GM23338 (cell line): ENCODE measurements around the gene UBE2F. TPM values are rescaled to one million over a fixed set of nuclear protein-coding genes. Genes with fewer than 3 reads are reported as not detected.

Experiments used
- ATAC-seq: fragments of 200-7000 bp; cut with Tn5 transposase; 3 replicates; pipeline ENCODE4 v1.9.1; 2020
- DNase-seq: peaks from one replicate; pipeline ENCODE4 v3.0.0-alpha.2; 2015; ENCODE audit warnings: low spot score
- H2AFZ ChIP-seq: fragments of 200-600 bp; sonication (generic); 2 replicates; pipeline ENCODE4 v1.8.0; 2016; ENCODE audit warnings: antibody characterized with exemption, mild to moderate bottlenecking, moderate library complexity
- H3F3A ChIP-seq: fragments of 200-600 bp; sonication (generic); replicated peaks from 2 replicates; pipeline ENCODE4 v1.8.0; 2017; ENCODE audit warnings: antibody characterized with exemption, mixed run types, low read depth
- H3K27ac ChIP-seq: fragments of 200-600 bp; sonication (generic); 2 replicates; pipeline ENCODE4 v1.6.1; 2016; ENCODE audit warnings: low read depth
- H3K27me3 ChIP-seq: fragments of 200-600 bp; sonication (generic); 2 replicates; pipeline ENCODE4 v1.8.0; 2016; ENCODE audit warnings: mild to moderate bottlenecking, mixed run types, moderate library complexity; ENCODE audit not compliant: insufficient read depth
- H3K36me3 ChIP-seq: fragments of 200-600 bp; sonication (generic); 2 replicates; pipeline ENCODE4 v1.8.0; 2016; ENCODE audit warnings: mild to moderate bottlenecking; ENCODE audit not compliant: insufficient read depth
- H3K4me1 ChIP-seq: fragments of 200-600 bp; sonication (generic); 2 replicates; pipeline ENCODE4 v1.8.0; 2016; ENCODE audit warnings: mild to moderate bottlenecking, moderate library complexity; ENCODE audit not compliant: insufficient read depth
- H3K4me2 ChIP-seq: fragments of 200-600 bp; sonication (generic); 2 replicates; pipeline ENCODE4 v1.7.1; 2017; ENCODE audit warnings: mixed run types
- H3K4me3 ChIP-seq: fragments of 200-600 bp; sonication (generic); 2 replicates; pipeline ENCODE4 v1.6.1; 2016; ENCODE audit warnings: mixed run types
- H3K79me2 ChIP-seq: fragments of 200-600 bp; sonication (generic); replicated peaks from 2 replicates; pipeline ENCODE4 v1.8.0; 2017; ENCODE audit warnings: mild to moderate bottlenecking; ENCODE audit not compliant: insufficient read depth
- H3K9me2 ChIP-seq: fragments of 200-600 bp; sonication (generic); 2 replicates; pipeline ENCODE4 v1.8.0; 2017; ENCODE audit not compliant: insufficient read depth
- H4K20me1 ChIP-seq: fragments of 200-600 bp; sonication (generic); replicated peaks from 2 replicates; pipeline ENCODE4 v1.8.0; 2017; ENCODE audit warnings: mild to moderate bottlenecking; ENCODE audit not compliant: insufficient read depth
- H3K27ac Mint-ChIP-seq: 2 replicates; pipeline ENCODE4 v1.8.0; 2020; ENCODE audit warnings: inconsistent platforms, mild to moderate bottlenecking, moderate library complexity, mixed read lengths
- H3K27me3 Mint-ChIP-seq: 3 replicates; pipeline ENCODE4 v1.8.0; 2022; ENCODE audit warnings: low read depth, mild to moderate bottlenecking, moderate library complexity, mixed read lengths, inconsistent platforms; ENCODE audit not compliant: insufficient read depth, poor library complexity
- H3K36me3 Mint-ChIP-seq: 3 replicates; pipeline ENCODE4 v1.8.0; 2021; ENCODE audit warnings: low read depth, mild to moderate bottlenecking, inconsistent platforms, moderate library complexity, mixed read lengths
- H3K4me1 Mint-ChIP-seq: 3 replicates; pipeline ENCODE4 v1.8.0; 2020; ENCODE audit warnings: mild to moderate bottlenecking, inconsistent platforms, mixed read lengths
- H3K4me3 Mint-ChIP-seq: 3 replicates; pipeline ENCODE4 v1.8.0; 2021; ENCODE audit warnings: moderate library complexity, mild to moderate bottlenecking, inconsistent platforms, mixed read lengths
- H3K9me3 Mint-ChIP-seq: 3 replicates; pipeline ENCODE4 v1.8.0; 2020; ENCODE audit warnings: moderate library complexity, mild to moderate bottlenecking, inconsistent platforms, mixed read lengths
- CREB1 ChIP-seq: fragments of 250-450 bp; sonication (Bioruptor Pico); IDR thresholded peaks from 2 replicates; pipeline ENCODE4 v1.5.0; 2020; ENCODE audit warnings: low read depth, mild to moderate bottlenecking, moderate library complexity
- CTCF ChIP-seq, 2 experiments: fragments of 200-600 bp in 1 of 2; sonication (generic) in 1 of 2; conservative IDR thresholded peaks; 2 replicates each; pipeline versions ENCODE4 v1.5.1 to v1.6.1; 2016 to 2017; ENCODE audit warnings: antibody characterized with exemption in 2 of 2, low read depth in 2 of 2, mild to moderate bottlenecking in 2 of 2, moderate library complexity in 1 of 2
- EZH2 ChIP-seq: fragments of 200-600 bp; sonication (generic); IDR thresholded peaks from one replicate; pipeline ENCODE4 v1.8.0; 2017; ENCODE audit warnings: antibody characterized with exemption, mild to moderate bottlenecking, low read depth; ENCODE audit not compliant: unreplicated experiment
- EZH2phosphoT487 ChIP-seq: fragments of 200-600 bp; sonication (generic); IDR thresholded peaks from one replicate; pipeline ENCODE4 v1.8.1; 2018; ENCODE audit warnings: antibody characterized with exemption; ENCODE audit not compliant: unreplicated experiment
- JUNB ChIP-seq: IDR thresholded peaks from one replicate; pipeline ENCODE4 v1.6.1; 2016; ENCODE audit warnings: antibody characterized with exemption; ENCODE audit not compliant: unreplicated experiment
- NANOG ChIP-seq: IDR thresholded peaks from 2 replicates; pipeline ENCODE4 v1.6.1; 2016; ENCODE audit warnings: antibody characterized with exemption, borderline replicate concordance
- STAT1 ChIP-seq: IDR thresholded peaks from one replicate; pipeline ENCODE4 v1.6.1; 2016; ENCODE audit warnings: antibody characterized with exemption; ENCODE audit not compliant: unreplicated experiment
- ZNF114 ChIP-seq: fragments of 250-450 bp; sonication (Bioruptor Pico); IDR thresholded peaks from 2 replicates; pipeline ENCODE4 v1.5.0; 2020; ENCODE audit warnings: mild to moderate bottlenecking, moderate library complexity
- ZNF331 ChIP-seq: fragments of 250-450 bp; sonication (Bioruptor Pico); IDR thresholded peaks from 2 replicates; pipeline ENCODE4 v1.5.0; 2020; ENCODE audit warnings: low read depth, mild to moderate bottlenecking, moderate library complexity
- ZNF462 ChIP-seq: fragments of 250-450 bp; sonication (Bioruptor Pico); IDR thresholded peaks from 2 replicates; pipeline ENCODE4 v1.5.0; 2020; ENCODE audit warnings: mild to moderate bottlenecking, moderate library complexity
- polyA plus RNA-seq: library from polyadenylated mRNA; unstranded; fragments of >200 nt; fragmentation: Nextera tagmentation; extraction: Ambion mirVana; gene quantifications from 2 replicates; pipeline ENCODE4 v1.2.1, GENCODE V29; 2016
- total RNA-seq: library from RNA; depleted of rRNA; stranded (reverse); fragments of >200 nt; shearing (Covaris generic); gene quantifications from 2 replicates; pipeline ENCODE4 v1.2.3, GENCODE V29; 2014

The UBE2F gene
- total and polyA plus RNA-seq, 2 experiments from 2014 or later, result 98.2 to 106 TPM

GRCh38 chr2:238022594-238023157, 55.9 kb downstream of the UBE2F start:
- H2AFZ ChIP-seq, result no peak overlapping the region
- H3K4me3 ChIP-seq, result no peak overlapping the region
- H3K79me2 ChIP-seq, result no peaks in the 10 kb centered on the region
- no peaks in the 10 kb centered on the region for H3K9me2 ChIP-seq
- H3K27ac Mint-ChIP-seq, result no peak overlapping the region
- no peak overlapping the region for H3K4me2 ChIP-seq
- 0 out of 2 replicates have a peak, but pooled peaks cover 3% of the 10 kb centered on the region for H3K4me1 ChIP-seq
- H3K36me3 ChIP-seq, result no peaks in the 10 kb centered on the region; the same call in 1 of the 2 replicates
- peaks cover 10% of the 10 kb centered on the region; the same call in 2 of the 3 replicates for H3K36me3 Mint-ChIP-seq
- peaks cover 14% of the 10 kb centered on the region for H3K4me1 Mint-ChIP-seq
- H3K4me3 Mint-ChIP-seq, result no peak overlapping the region
- no peak overlapping the region for H3K27ac ChIP-seq
- H3F3A ChIP-seq, result no peaks in the 10 kb centered on the region
- ATAC-seq (no peak), DNase-seq (no peak)
- TF ChIP-seq CTCF (conservative IDR thresholded peaks at IDR 0.05; ENCODE audit: low read depth in 2 of 2), result no peak
- no peak for TF ChIP-seq ZNF462 (CRISPR knock-in tag)
- no peak for TF ChIP-seq NANOG
- TF ChIP-seq JUNB, result no peak
- TF ChIP-seq CREB1 (CRISPR knock-in tag), result no peak
- no peak for TF ChIP-seq EZH2phosphoT487
- TF ChIP-seq ZNF331 (CRISPR knock-in tag), result no peak
- no peak for TF ChIP-seq EZH2
- no peak for TF ChIP-seq ZNF114 (CRISPR knock-in tag)
- TF ChIP-seq STAT1, result no peak
- H3K27me3 Mint-ChIP-seq, result peaks cover 8% of the 10 kb centered on the region
- H4K20me1 ChIP-seq, result peaks cover 5% of the 10 kb centered on the region; the same call in 1 of the 2 replicates
- no peaks in the 10 kb centered on the region for H3K9me3 Mint-ChIP-seq
- H3K27me3 ChIP-seq, result no peaks in the 10 kb centered on the region
